BJ (cell line): ENCODE measurements around the gene EGFR. TPM values are rescaled to one million over a fixed set of nuclear protein-coding genes. Genes with fewer than 3 reads are reported as not detected.

Experiments
- CTCF ChIA-PET: fragments of 350-600 bp; formaldehyde crosslinking; extraction: SDS; loops from one replicate; lab custom pipeline; 2021; ENCODE audit warnings: antibody characterized with exemption, inconsistent platforms; lab: Yijun Ruan, JAX
- POLR2A ChIA-PET: fragments of 300-600 bp; sonication (Branson Sonifier 250); formaldehyde crosslinking; extraction: SDS; loops from one replicate; lab custom pipeline; 2021; ENCODE audit warnings: antibody characterized with exemption; lab: Charles Lee
- DNase-seq: peaks from one replicate; pipeline ENCODE4 v3.0.0-alpha.2; 2011; ENCODE audit warnings: low read depth
- H3K27me3 ChIP-seq: 2 replicates; pipeline ENCODE4 v1.6.0; 2011; ENCODE audit warnings: low read length; ENCODE audit not compliant: control insufficient read depth, insufficient read depth
- H3K36me3 ChIP-seq: 2 replicates; pipeline ENCODE4 v1.5.1; 2011; ENCODE audit warnings: low read length; ENCODE audit not compliant: control insufficient read depth, insufficient read depth
- H3K4me3 ChIP-seq: 2 replicates; pipeline ENCODE4 v1.5.1; 2011; ENCODE audit warnings: low read depth, mild to moderate bottlenecking, control low read depth, low read length
- CTCF ChIP-seq: IDR thresholded peaks from 2 replicates; pipeline ENCODE4 v1.5.1; 2011; ENCODE audit warnings: low read depth, mild to moderate bottlenecking, control low read depth, inconsistent platforms, low read length, moderate library complexity; ENCODE audit not compliant: insufficient read depth
- polyA plus RNA-seq: library from polyadenylated mRNA; depleted of rRNA; stranded (reverse); fragments of >200 nt; gene quantifications from 2 replicates; pipeline ENCODE4 v1.2.3, GENCODE V29; 2011

Gene EGFR
- polyA plus RNA-seq, 1 experiment: 34.0 TPM

GRCh38 chr7:55080000-55080623, 61.3 kb downstream of the EGFR start:
- CTCF ChIA-PET: interaction anchor here (2.0 to 2.6 kb wide), 2 partner anchors 27 to 175 kb away, joined by 5 to 7 read pairs; no protein-coding TSS in a partner anchor
- no peak for DNase-seq
- H3K27me3 ChIP-seq: no peaks in the 10 kb centered on the region
- no peak for TF ChIP-seq CTCF
- POLR2A ChIA-PET: no interaction called here
- H3K36me3 ChIP-seq: peaks cover 2% of the 10 kb centered on the region; the same call in 1 of the 2 replicates
- H3K4me3 ChIP-seq: no peak overlapping the region

- H3K27me3 ChIP-seq: no peaks in the 10 kb centered on the region
- H3K4me3 ChIP-seq: no peak overlapping the region
- ChIA-PET POLR2A (no interaction called here), CTCF (interaction anchor here (1.5 to 2.6 kb wide), 3 partner anchors 12 to 174 kb away, joined by 4 to 7 read pairs (median 5); no protein-coding TSS in a partner anchor)
- DNase-seq: no peak
- peaks cover 2% of the 10 kb centered on the region; the same call in 1 of the 2 replicates for H3K36me3 ChIP-seq
- TF ChIP-seq CTCF: no peak
Observed at GRCh38 chr7:55081068-55081467, 62.3 kb downstream of the EGFR start.

GRCh38 chr7:55081472-55082227, 62.8 kb downstream of the EGFR start:
- Histone ChIP-seq H3K27me3 (no peaks in the 10 kb centered on the region), H3K36me3 (0 out of 2 replicates have a peak, but pooled peaks cover 2% of the 10 kb centered on the region), H3K4me3 (no peak overlapping the region)
- ChIA-PET POLR2A (no interaction called here), CTCF (interaction anchor here (1.5 to 2.6 kb wide), 2 partner anchors 13 to 173 kb away, joined by 4 to 7 read pairs; no protein-coding TSS in a partner anchor)
- no peak for TF ChIP-seq CTCF
- DNase-seq: no peak

- ChIA-PET POLR2A (no interaction called here), CTCF (interaction anchor here (1.5 kb wide), 1 partner anchor 13 kb away, joined by 4 read pairs; no protein-coding TSS in a partner anchor)
- 0 out of 2 replicates have a peak, but pooled peaks cover 2% of the 10 kb centered on the region for H3K36me3 ChIP-seq
- DNase-seq: no peak
- no peak for TF ChIP-seq CTCF
- H3K27me3 ChIP-seq: no peaks in the 10 kb centered on the region
- no peak overlapping the region for H3K4me3 ChIP-seq
Observed at GRCh38 chr7:55082228-55082603, 63.4 kb downstream of the EGFR start.

GRCh38 chr7:55083206-55083605, 64.4 kb downstream of the EGFR start:
- no peak for DNase-seq
- H3K36me3 ChIP-seq: 0 out of 2 replicates have a peak, but pooled peaks cover 2% of the 10 kb centered on the region
- no peak overlapping the region for H3K4me3 ChIP-seq
- TF ChIP-seq CTCF: no peak
- H3K27me3 ChIP-seq: no peaks in the 10 kb centered on the region
- POLR2A ChIA-PET: no interaction called here
- CTCF ChIA-PET: no interaction called here
